Tibial artery (tissue), 4 donors: Measurements from ENCODE around the gene MISP.

Source experiments
- DNase-seq, 2 donors: peaks; one replicate each; pipeline ENCODE4 v3.0.0-alpha.2; 2019
- H3K27ac ChIP-seq, 2 donors: fragments of 200-600 bp; sonication (generic) in 1 of 2; 1 replicate in 1 of 2; 2 replicates in 1 of 2; pipeline ENCODE4 v1.5.1; 2018 to 2019; ENCODE audit warnings: mild to moderate bottlenecking in 1 of 2
- H3K27me3 ChIP-seq, 2 donors: fragments of 200-600 bp; sonication (generic) in 1 of 2; one replicate each; pipeline versions ENCODE4 v1.5.1 to v1.6.0; 2016 to 2019
- H3K36me3 ChIP-seq, 3 donors: fragments of 200-600 bp; sonication (generic) in 2 of 3; one replicate each; pipeline ENCODE4 v1.5.1; 2016 to 2019; ENCODE audit warnings: mild to moderate bottlenecking in 2 of 3
- H3K4me1 ChIP-seq, 4 donors: fragments of 200-600 bp; sonication (generic) in 2 of 4; 1 replicate in 3 of 4; 2 replicates in 1 of 4; pipeline ENCODE4 v1.5.1; 2016 to 2019
- H3K4me3 ChIP-seq, 2 donors: fragments of 200-600 bp; sonication (generic) in 1 of 2; 1 replicate in 1 of 2; 2 replicates in 1 of 2; pipeline ENCODE4 v1.5.1; 2018 to 2019; ENCODE audit warnings: mild to moderate bottlenecking in 2 of 2
- H3K9me3 ChIP-seq, 3 donors: fragments of 200-600 bp; sonication (generic) in 1 of 3; one replicate each; pipeline ENCODE4 v1.5.1; 2016 to 2019
- intact Hi-C: fragments of 100-400 bp; cut with DNase I; formaldehyde crosslinking; loops from one replicate; pipeline ENCODE4 v1.15.0; 2023; ENCODE audit warnings: low total_unique reads
- TF ChIP-seq, protein P1 (sequence below), 2 experiments: fragments of 200-600 bp in 1 of 2; fragments of 450-650 bp in 1 of 2; IDR thresholded peaks; one replicate each; pipeline ENCODE4 v1.5.1; 2017 to 2019; ENCODE audit warnings: antibody characterized with exemption in 2 of 2, mild to moderate bottlenecking in 1 of 2, moderate library complexity in 1 of 2

Gene MISP

DNA sequence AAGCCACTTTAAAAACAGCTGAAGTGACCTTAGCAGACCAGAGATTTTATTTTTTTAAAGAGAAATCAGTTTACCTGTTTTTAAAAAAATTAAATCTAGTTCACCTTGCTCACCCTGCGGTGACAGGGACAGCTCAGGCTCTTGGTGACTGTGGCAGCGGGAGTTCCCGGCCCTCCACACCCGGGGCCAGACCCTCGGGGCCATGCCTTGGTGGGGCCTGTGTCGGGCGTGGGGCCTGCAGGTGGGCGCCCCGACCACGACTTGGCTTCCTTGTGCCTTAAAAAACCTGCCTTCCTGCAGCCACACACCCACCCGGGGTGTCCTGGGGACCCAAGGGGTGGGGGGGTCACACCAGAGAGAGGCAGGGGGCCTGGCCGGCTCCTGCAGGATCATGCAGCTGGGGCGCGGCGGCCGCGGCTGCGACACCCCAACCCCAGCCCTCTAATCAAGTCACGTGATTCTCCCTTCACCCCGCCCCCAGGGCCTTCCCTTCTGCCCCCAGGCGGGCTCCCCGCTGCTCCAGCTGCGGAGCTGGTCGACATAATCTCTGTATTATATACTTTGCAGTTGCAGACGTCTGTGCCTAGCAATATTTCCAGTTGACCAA, 60.1 kb downstream of the MISP start:
- Histone ChIP-seq H3K27me3 (no peaks in the 10 kb centered on the region), H3K27ac (no peak overlapping the region), H3K4me1 (peaks cover 0 to 3% (median 0%) of the 10 kb centered on the region in 4 donors), H3K36me3 (peaks cover 67 to 76% (median 72%) of the 10 kb centered on the region in 3 donors), H3K4me3 (no peak overlapping the region), H3K9me3 (no peaks in the 10 kb centered on the region)
- TF ChIP-seq, protein P1, sequence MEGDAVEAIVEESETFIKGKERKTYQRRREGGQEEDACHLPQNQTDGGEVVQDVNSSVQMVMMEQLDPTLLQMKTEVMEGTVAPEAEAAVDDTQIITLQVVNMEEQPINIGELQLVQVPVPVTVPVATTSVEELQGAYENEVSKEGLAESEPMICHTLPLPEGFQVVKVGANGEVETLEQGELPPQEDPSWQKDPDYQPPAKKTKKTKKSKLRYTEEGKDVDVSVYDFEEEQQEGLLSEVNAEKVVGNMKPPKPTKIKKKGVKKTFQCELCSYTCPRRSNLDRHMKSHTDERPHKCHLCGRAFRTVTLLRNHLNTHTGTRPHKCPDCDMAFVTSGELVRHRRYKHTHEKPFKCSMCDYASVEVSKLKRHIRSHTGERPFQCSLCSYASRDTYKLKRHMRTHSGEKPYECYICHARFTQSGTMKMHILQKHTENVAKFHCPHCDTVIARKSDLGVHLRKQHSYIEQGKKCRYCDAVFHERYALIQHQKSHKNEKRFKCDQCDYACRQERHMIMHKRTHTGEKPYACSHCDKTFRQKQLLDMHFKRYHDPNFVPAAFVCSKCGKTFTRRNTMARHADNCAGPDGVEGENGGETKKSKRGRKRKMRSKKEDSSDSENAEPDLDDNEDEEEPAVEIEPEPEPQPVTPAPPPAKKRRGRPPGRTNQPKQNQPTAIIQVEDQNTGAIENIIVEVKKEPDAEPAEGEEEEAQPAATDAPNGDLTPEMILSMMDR (IDR thresholded peaks at IDR 0.05) = no peak
- DNase-seq = no peak
- intact Hi-C loops = no loop called here

DNA sequence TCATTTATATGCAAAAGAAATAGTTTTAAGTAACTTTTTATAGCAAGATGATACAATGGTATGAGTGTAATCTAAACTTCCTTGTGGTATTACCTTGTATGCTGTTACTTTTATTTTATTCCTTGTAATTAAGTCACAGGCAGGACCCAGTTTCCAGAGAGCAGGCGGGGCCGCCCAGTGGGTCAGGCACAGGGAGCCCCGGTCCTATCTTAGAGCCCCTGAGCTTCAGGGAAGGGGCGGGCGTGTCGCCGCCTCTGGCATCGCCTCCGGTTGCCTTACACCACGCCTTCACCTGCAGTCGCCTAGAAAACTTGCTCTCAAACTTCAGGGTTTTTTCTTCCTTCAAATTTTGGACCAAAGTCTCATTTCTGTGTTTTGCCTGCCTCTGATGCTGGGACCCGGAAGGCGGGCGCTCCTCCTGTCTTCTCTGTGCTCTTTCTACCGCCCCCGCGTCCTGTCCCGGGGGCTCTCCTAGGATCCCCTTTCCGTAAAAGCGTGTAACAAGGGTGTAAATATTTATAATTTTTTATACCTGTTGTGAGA, 60.7 kb downstream of the MISP start:
- TF ChIP-seq, protein P1 (IDR thresholded peaks at IDR 0.05) = no peak
- H3K4me3 ChIP-seq = no peak overlapping the region
- no peaks in the 10 kb centered on the region for H3K9me3 ChIP-seq
- intact Hi-C loops = no loop called here
- H3K27ac ChIP-seq = no peak overlapping the region
- H3K4me1 ChIP-seq = no peaks in the 10 kb centered on the region
- no peaks in the 10 kb centered on the region for H3K27me3 ChIP-seq
- peaks cover 61 to 70% (median 66%) of the 10 kb centered on the region in 3 donors for H3K36me3 ChIP-seq
- no peak for DNase-seq

DNA sequence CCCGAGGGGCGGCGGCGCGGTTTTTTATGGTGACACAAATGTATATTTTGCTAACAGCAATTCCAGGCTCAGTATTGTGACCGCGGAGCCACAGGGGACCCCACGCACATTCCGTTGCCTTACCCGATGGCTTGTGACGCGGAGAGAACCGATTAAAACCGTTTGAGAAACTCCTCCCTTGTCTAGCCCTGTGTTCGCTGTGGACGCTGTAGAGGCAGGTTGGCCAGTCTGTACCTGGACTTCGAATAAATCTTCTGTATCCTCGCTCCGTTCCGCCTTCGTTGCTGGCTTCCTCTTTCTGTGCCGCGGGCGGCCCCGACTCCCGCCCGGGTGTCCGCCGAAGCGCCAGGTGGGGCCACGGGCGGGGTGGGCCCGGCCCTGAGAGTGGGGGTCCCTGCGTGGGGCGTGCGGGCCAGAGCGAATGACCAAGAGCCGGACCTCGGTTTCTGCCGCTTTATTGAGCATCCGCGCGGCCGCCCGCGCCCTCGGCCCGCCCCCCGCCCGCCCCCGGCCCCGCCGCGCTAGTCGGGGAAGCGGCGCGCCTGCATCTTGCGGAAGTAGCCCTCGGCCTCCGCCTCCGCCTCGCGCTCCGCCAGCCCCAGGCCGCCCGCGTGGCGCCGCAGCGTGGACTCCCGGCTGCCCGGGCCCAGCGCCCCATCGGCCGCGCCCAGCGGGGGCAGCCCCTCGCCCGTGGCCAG, 61.3 kb downstream of the MISP start:
- Histone ChIP-seq H3K9me3 (no peaks in the 10 kb centered on the region), H3K27me3 (no peaks in the 10 kb centered on the region), H3K4me3 (no peak overlapping the region), H3K4me1 (no peaks in the 10 kb centered on the region), H3K36me3 (peaks cover 55 to 64% (median 60%) of the 10 kb centered on the region in 3 donors), H3K27ac (no peak overlapping the region)
- DNase-seq = no peak
- intact Hi-C loops = no loop called here
- TF ChIP-seq, protein P1 (IDR thresholded peaks at IDR 0.05) = no peak

DNA sequence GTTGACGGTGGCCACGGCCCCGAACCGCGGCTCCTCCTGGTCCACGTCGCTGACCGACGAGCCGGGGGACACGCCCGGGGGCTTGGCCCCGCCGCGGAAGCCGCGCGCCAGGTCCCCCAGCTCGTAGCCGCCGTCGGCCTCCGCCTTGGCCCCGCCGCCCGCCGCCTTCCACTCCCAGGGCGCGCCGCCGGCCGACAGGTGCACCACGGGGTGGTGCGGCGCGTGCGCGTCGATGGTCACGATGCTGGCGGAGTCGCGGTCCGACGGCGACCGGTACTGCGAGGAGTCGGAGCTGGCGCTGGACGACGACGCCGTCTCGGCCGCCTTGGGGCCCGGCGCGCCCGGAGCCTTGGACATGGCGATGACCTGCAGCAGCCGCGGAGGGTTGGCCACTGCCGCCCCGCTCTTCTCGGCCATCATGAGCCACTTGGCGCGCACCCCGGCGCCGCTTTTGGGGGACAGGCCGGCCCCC, 61.9 kb downstream of the MISP start:
- Histone ChIP-seq H3K4me1 (no peaks in the 10 kb centered on the region), H3K27me3 (no peaks in the 10 kb centered on the region), H3K36me3 (peaks cover 49 to 58% (median 54%) of the 10 kb centered on the region in 3 donors), H3K9me3 (no peaks in the 10 kb centered on the region), H3K27ac (no peak overlapping the region), H3K4me3 (no peak overlapping the region)
- intact Hi-C loops = no loop called here
- TF ChIP-seq, protein P1 (IDR thresholded peaks at IDR 0.05) = no peak
- no peak for DNase-seq

DNA sequence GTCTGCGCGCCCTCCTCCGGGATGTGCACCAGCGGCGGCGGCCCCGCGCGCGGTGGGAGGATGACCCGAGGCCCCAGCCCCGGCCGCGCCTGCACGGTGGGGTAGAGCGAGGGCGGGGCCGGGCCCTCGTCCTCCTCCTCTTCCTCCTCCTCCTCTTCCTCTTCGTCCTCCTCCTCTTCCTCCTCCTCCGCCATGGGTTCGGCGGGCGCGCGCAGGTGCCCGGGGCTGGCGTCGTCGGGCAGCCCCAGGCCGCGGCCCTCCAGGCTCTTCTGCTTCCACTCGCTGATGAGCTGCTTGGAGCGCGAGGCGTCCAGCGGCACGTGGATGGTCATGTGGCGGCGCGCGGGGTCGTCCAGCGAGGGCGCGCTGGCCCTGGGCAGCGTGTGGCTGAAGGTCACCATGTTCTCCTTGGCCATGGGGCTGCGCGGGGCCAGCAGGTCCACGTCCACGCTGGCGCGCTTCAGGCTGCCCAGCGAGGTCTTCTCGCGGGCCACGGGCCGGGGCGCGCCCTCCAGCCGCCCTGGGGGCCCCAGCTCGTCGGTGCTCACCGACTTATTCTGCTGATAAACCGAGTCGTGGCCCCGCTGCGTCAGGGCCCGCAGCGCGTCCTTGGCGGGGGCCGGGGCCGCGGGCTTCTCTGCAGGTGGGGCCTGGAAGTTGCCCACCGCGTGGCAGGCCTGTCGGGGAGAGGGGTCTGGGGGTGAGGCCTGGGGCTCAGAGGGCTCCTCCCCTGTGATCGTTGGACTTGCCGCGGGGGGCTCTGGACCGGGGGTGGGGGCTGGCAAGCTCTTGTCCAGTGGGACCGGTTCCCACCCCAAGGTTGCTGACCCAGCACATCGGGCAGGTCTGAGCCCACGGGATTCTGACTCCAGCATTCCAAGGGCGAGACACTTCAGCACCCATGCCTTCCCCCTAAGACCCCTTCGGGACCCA, 62.6 kb downstream of the MISP start:
- H3K4me1 ChIP-seq = no peaks in the 10 kb centered on the region
- TF ChIP-seq, protein P1 (IDR thresholded peaks at IDR 0.05) = no peak
- no peaks in the 10 kb centered on the region for H3K9me3 ChIP-seq
- no peak overlapping the region for H3K27ac ChIP-seq
- peaks cover 42 to 51% (median 47%) of the 10 kb centered on the region in 3 donors for H3K36me3 ChIP-seq
- intact Hi-C loops = no loop called here
- no peak for DNase-seq
- no peak overlapping the region for H3K4me3 ChIP-seq
- H3K27me3 ChIP-seq = no peaks in the 10 kb centered on the region
